ENCODE measurements around the gene RMC1.
"Not testable (repeated sequence)": the region's sequence is repeated elsewhere in the genome, so short reads cannot be mapped to it uniquely, and the experiment has no call there.

Gene RMC1

GRCh38 chr18:23563377-23564043, 60.2 kb downstream of the RMC1 start:
- DNase-seq (ENCODE audit: low spot score): no peak

GRCh38 chr18:23565916-23566547, 62.7 kb downstream of the RMC1 start:
- DNase-seq (ENCODE audit: low spot score): no peak

- DNase-seq (ENCODE audit: low spot score): no peak
Measured at GRCh38 chr18:23567671-23568070, 64.4 kb downstream of the RMC1 start.

GRCh38 chr18:23568281-23569138, 65.2 kb downstream of the RMC1 start:
- no peak for DNase-seq (ENCODE audit: low spot score)

- DNase-seq (ENCODE audit: low spot score): no peak
Measured at GRCh38 chr18:23569299-23570063, 66.2 kb downstream of the RMC1 start.

- DNase-seq (ENCODE audit: low spot score): no peak
Measured at GRCh38 chr18:23570912-23571504, 67.7 kb downstream of the RMC1 start.

- no peak for DNase-seq (ENCODE audit: low spot score)
Measured at GRCh38 chr18:23572012-23572411, 68.7 kb downstream of the RMC1 start.

- no peak for DNase-seq (ENCODE audit: low spot score)
Measured at GRCh38 chr18:23572570-23572969, 69.3 kb downstream of the RMC1 start.

- DNase-seq (ENCODE audit: low spot score): no peak
Measured at GRCh38 chr18:23573020-23573419, 69.7 kb downstream of the RMC1 start.

- no peak for DNase-seq (ENCODE audit: low spot score)
Measured at GRCh38 chr18:23573626-23574431, 70.5 kb downstream of the RMC1 start.

GRCh38 chr18:23574611-23575308, 71.4 kb downstream of the RMC1 start:
- DNase-seq (ENCODE audit: low spot score): no peak

GRCh38 chr18:23575309-23575651, 72.0 kb downstream of the RMC1 start:
- DNase-seq (ENCODE audit: low spot score): no peak

- DNase-seq (ENCODE audit: low spot score): not testable (repeated sequence)
Measured at GRCh38 chr18:23577521-23577920, 74.2 kb downstream of the RMC1 start.

- DNase-seq (ENCODE audit: low spot score): no peak
Measured at GRCh38 chr18:23578067-23578701, 74.9 kb downstream of the RMC1 start.

- DNase-seq (ENCODE audit: low spot score): no peak
Measured at GRCh38 chr18:23578891-23579653, 75.8 kb downstream of the RMC1 start.

- DNase-seq (ENCODE audit: low spot score): no peak
Measured at GRCh38 chr18:23580677-23581367, 77.5 kb downstream of the RMC1 start.
